GM12865 (cell line): ENCODE results near the gene ZNF219.

Source experiments
- DNase-seq: peaks from one replicate; pipeline ENCODE4 v3.0.0; 2010; ENCODE audit warnings: low read depth
- H3K4me3 ChIP-seq: 2 replicates; pipeline ENCODE4 v1.5.1; 2011; ENCODE audit warnings: mild to moderate bottlenecking, low read depth, low read length, control low read depth
- CTCF ChIP-seq: IDR thresholded peaks from 2 replicates; pipeline ENCODE4 v1.5.1; 2011; ENCODE audit warnings: low read length, control low read depth, low read depth, inconsistent platforms; ENCODE audit not compliant: insufficient read depth; ENCODE audit errors: missing control alignments

Gene ZNF219

GRCh38 chr14:21068521-21069387 is 29.7 kb downstream of the ZNF219 start:
- peak; percentile 51 for DNase-seq
- TF ChIP-seq CTCF: peak; percentile 38
- no peak overlapping the region for H3K4me3 ChIP-seq

- no peak overlapping the region for H3K4me3 ChIP-seq
- peak; percentile 29 for TF ChIP-seq CTCF
- no peak for DNase-seq
These were observed 31.5 kb downstream of the ZNF219 start for GRCh38 chr14:21066882-21067502.

GRCh38 chr14:21063479-21063878 is 35.0 kb downstream of the ZNF219 start:
- no peak for TF ChIP-seq CTCF
- DNase-seq: no peak
- H3K4me3 ChIP-seq: no peak overlapping the region

GRCh38 chr14:21061347-21061668 is 37.1 kb downstream of the ZNF219 start:
- DNase-seq: no peak
- no peak for TF ChIP-seq CTCF
- H3K4me3 ChIP-seq: no peak overlapping the region

- no peak for DNase-seq
- no peak for TF ChIP-seq CTCF
- H3K4me3 ChIP-seq: no peak overlapping the region
These were observed 37.7 kb downstream of the ZNF219 start for GRCh38 chr14:21060614-21061346.

- no peak overlapping the region for H3K4me3 ChIP-seq
- TF ChIP-seq CTCF: no peak
- DNase-seq: no peak
These were observed 38.4 kb downstream of the ZNF219 start for GRCh38 chr14:21059842-21060613.
